DMS153 treated with DMSO at 0.1 percent for 48 hours (cell line): ENCODE data around the gene GLRA1.

ENCODE experiments used
- DNase-seq: peaks from one replicate; lab custom pipeline; 2025; ENCODE audit not compliant: unreplicated experiment; lab: John Stamatoyannopoulos, UW

Gene GLRA1

DNA sequence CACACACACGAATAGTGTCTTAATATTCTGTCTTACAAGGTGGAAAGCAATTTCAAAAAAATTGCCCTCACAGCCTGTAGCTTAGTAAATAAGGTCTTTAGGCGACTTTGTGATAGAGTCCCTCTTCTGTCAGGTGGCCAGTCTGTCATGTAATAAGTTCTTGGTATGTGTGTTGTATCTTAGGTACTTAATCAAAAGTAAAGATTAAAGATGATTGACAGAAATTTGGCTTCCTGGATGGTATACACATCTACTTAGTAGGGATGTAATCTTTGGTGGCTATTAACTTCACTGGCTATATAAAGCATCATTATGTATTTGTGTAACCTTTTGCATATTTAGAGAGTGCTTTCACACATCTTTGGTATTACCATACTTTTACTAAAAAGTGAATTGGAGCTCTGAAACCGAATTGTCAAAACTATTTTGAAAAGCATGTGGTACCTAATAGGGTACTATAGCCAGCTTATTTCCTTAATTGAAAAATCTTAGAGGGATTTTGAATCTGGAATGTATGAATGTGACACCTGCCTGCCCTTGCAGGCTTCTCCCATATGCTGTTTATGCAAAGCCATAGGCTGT is 149.5 kb downstream of the GLRA1 start:
- DNase-seq, result no peak

DNA sequence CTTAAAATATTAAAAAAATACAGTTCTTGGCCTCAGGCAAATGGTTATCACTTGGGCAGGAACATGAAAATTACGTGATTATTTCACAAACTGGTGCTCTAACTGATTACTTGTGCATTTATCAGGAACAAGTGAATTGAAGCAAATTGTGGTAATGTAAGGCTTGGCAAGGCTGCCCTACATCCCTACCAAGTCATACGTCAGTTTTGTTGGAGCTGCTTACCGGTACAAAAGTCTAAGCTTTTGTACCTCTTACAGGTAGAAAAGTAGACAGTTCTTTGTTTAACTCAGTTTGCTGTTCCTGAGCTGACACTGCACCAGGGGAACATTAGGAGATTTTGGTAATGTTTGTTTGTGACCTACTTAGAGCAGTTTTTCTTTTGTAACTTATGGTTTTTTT is 150.7 kb downstream of the GLRA1 start:
- DNase-seq, result no peak

DNA sequence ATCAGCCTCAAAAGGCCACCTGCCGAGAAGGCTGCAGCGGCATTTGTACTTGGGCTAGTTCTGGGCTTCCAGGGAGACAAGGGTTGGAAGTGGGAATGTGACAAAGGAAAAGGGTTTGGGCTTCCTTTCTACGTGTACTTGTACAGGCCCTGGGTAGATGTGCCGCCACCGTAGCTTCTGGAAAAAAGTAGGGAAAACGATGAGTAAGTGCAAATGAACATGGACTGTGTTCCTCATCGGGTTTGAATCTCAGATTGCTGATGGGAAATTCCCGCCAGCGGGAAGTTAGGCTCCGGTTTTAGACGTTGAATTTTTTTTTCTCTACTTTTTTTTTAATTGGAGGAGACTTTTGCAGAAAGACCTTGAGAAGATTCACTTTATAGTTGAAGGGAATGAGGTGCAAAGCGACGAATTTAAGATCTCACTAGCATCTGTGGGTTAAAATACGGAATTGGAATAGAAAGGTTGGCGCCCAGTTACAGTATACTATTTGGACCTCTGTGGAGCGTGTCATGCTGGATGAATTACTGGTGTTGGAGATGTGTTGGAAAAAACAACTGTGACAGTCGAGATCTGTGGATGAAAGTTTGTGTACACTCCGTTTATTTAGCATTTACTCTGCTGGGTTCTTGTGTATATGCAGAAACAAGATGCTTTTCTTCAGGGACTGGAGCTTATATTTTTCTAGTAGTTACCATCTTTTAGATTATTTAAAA is 151.6 kb downstream of the GLRA1 start:
- DNase-seq, result no peak
